Measurements from ENCODE around the gene ITGA2. TPM values are rescaled to one million over a fixed set of nuclear protein-coding genes. Genes with fewer than 3 reads are reported as not detected.

ITGA2 gene
- total RNA-seq, 2 donors from 2014 or later, result 18.3 to 19.7 TPM

- no peak overlapping the region for H3K9ac ChIP-seq (ENCODE audit: low read depth in 2 of 2, low read length in 2 of 2)
- H3K9me3 ChIP-seq, result no peaks in the 10 kb centered on the region
- intact Hi-C loops (cut with DNase I), result no loop called here
- peaks cover 3% of the 10 kb centered on the region for H3K4me1 ChIP-seq
- H3K36me3 ChIP-seq, result no peaks in the 10 kb centered on the region
- no peak overlapping the region for H3K4me3 ChIP-seq
- H3K27ac ChIP-seq, result no peak overlapping the region
- no peak for TF ChIP-seq CTCF (IDR thresholded peaks at IDR 0.05)
- no peak for DNase-seq
- no peaks in the 10 kb centered on the region for H3K27me3 ChIP-seq
Observed at GRCh38 chr5:53009816-53010215, 20.7 kb downstream of the ITGA2 start.

GRCh38 chr5:53010814-53011213 lies 21.7 kb downstream of the ITGA2 start:
- Histone ChIP-seq H3K4me3 (no peak overlapping the region), H3K9me3 (no peaks in the 10 kb centered on the region), H3K27ac (no peak overlapping the region), H3K36me3 (no peaks in the 10 kb centered on the region), H3K4me1 (peaks cover 3% of the 10 kb centered on the region), H3K27me3 (no peaks in the 10 kb centered on the region), H3K9ac (ENCODE audit: low read depth in 2 of 2, low read length in 2 of 2) (no peak overlapping the region)
- intact Hi-C loops (cut with DNase I), result no loop called here
- no peak for TF ChIP-seq CTCF (IDR thresholded peaks at IDR 0.05)
- no peak for DNase-seq

GRCh38 chr5:53011233-53011632 lies 22.1 kb downstream of the ITGA2 start:
- TF ChIP-seq CTCF (IDR thresholded peaks at IDR 0.05), result no peak
- Histone ChIP-seq H3K27ac (no peak overlapping the region), H3K9me3 (no peaks in the 10 kb centered on the region), H3K36me3 (no peaks in the 10 kb centered on the region), H3K4me3 (no peak overlapping the region), H3K4me1 (peaks cover 3% of the 10 kb centered on the region), H3K9ac (ENCODE audit: low read depth in 2 of 2, low read length in 2 of 2) (no peak overlapping the region), H3K27me3 (no peaks in the 10 kb centered on the region)
- DNase-seq, result no peak
- intact Hi-C loops (cut with DNase I), result no loop called here

GRCh38 chr5:53013857-53014256 lies 24.7 kb downstream of the ITGA2 start:
- intact Hi-C loops (cut with DNase I), result no loop called here
- Histone ChIP-seq H3K4me3 (no peak overlapping the region), H3K4me1 (no peaks in the 10 kb centered on the region), H3K9ac (ENCODE audit: low read depth in 2 of 2, low read length in 2 of 2) (no peak overlapping the region), H3K27me3 (no peaks in the 10 kb centered on the region), H3K27ac (no peak overlapping the region), H3K9me3 (no peaks in the 10 kb centered on the region), H3K36me3 (no peaks in the 10 kb centered on the region)
- no peak for DNase-seq
- no peak for TF ChIP-seq CTCF (IDR thresholded peaks at IDR 0.05)

GRCh38 chr5:53017383-53017782 lies 28.2 kb downstream of the ITGA2 start:
- no peak overlapping the region for H3K4me3 ChIP-seq
- no peaks in the 10 kb centered on the region for H3K9me3 ChIP-seq
- DNase-seq, result peak; percentile 30

More at GRCh38 chr5:53017383-53017782, 28.2 kb downstream of the ITGA2 start:
- intact Hi-C loops (cut with DNase I), result no loop called here
- H3K27ac ChIP-seq, result no peak overlapping the region
- TF ChIP-seq CTCF (IDR thresholded peaks at IDR 0.05), result no peak
- no peaks in the 10 kb centered on the region for H3K36me3 ChIP-seq
- H3K27me3 ChIP-seq, result no peaks in the 10 kb centered on the region
- H3K4me1 ChIP-seq, result no peaks in the 10 kb centered on the region
- no peak overlapping the region for H3K9ac ChIP-seq (ENCODE audit: low read depth in 2 of 2, low read length in 2 of 2)

All from colonic mucosa (tissue), 4 donors.